Sigmoid colon (tissue), 7 donors: ENCODE measurements around the gene ETF1. TPM values are rescaled to one million over a fixed set of nuclear protein-coding genes. Genes with fewer than 3 reads are reported as not detected.

Source experiments
- DNase-seq: peaks from one replicate; pipeline ENCODE4 v3.0.0-alpha.2; 2019
- H3K27ac ChIP-seq, 4 donors: fragments of 200-600 bp; sonication (generic); one replicate each; pipeline ENCODE4 v1.5.1; 2016 to 2019; ENCODE audit warnings: mild to moderate bottlenecking in 1 of 4
- H3K27me3 ChIP-seq, 3 donors: fragments of 200-600 bp; sonication (generic); one replicate each; pipeline ENCODE4 v1.5.1; 2019; ENCODE audit warnings: mild to moderate bottlenecking in 1 of 3
- H3K36me3 ChIP-seq, 4 donors: fragments of 200-600 bp; sonication (generic); one replicate each; pipeline ENCODE4 v1.5.1; 2016 to 2019
- H3K4me1 ChIP-seq, 4 donors: fragments of 200-600 bp; sonication (generic); one replicate each; pipeline ENCODE4 v1.5.1; 2017 to 2019
- H3K4me3 ChIP-seq, 4 donors: fragments of 200-600 bp; sonication (generic); one replicate each; pipeline ENCODE4 v1.5.1; 2017 to 2019; ENCODE audit warnings: mild to moderate bottlenecking in 2 of 4, moderate library complexity in 1 of 4
- H3K9me3 ChIP-seq, 4 donors: fragments of 200-600 bp in 3 of 4; sonication (generic) in 3 of 4; one replicate each; pipeline versions ENCODE4 v1.5.1 to v1.6.1; 2013 to 2019
- EP300 ChIP-seq, 4 donors: sonication (generic); formaldehyde crosslinking; IDR thresholded peaks; one replicate each; pipeline ENCODE4 v1.6.1; 2017; ENCODE audit warnings: antibody characterized with exemption in 4 of 4
- POLR2A ChIP-seq, 2 donors: fragments of 450-650 bp; IDR thresholded peaks; one replicate each; pipeline ENCODE4 v1.6.1; 2016; ENCODE audit warnings: antibody characterized with exemption in 2 of 2, mild to moderate bottlenecking in 2 of 2, moderate library complexity in 2 of 2
- POLR2AphosphoS5 ChIP-seq, 4 donors: sonication (generic); formaldehyde crosslinking; IDR thresholded peaks; one replicate each; pipeline ENCODE4 v1.6.1; 2017; ENCODE audit warnings: antibody characterized with exemption in 4 of 4
- WGBS, 2 donors: extraction: QIAGEN DNeasy Blood & Tissue Kit; methylation state at CpG; one replicate each; pipeline ENCODE4 v1.1.7; 2013; 5-methylcytosine and 5-hydroxymethylcytosine counted together
- intact Hi-C: fragments of 100-400 bp; cut with DNase I; formaldehyde crosslinking; loops from one replicate; pipeline ENCODE4 v1.15.1; 2023
- polyA plus RNA-seq, 3 donors: library from polyadenylated mRNA; stranded (reverse); fragments of 200-250 nt; gene quantifications; one replicate each; pipeline ENCODE4 v1.2.3, GENCODE V29; 2013
- total RNA-seq, 4 donors: library from RNA; depleted of rRNA; stranded (reverse); fragments of >200 nt; gene quantifications; one replicate each; pipeline ENCODE4 v1.1.0, GENCODE V29; 2016
- TF ChIP-seq, protein P1 (sequence below), 4 experiments: fragments of 450-650 bp in 3 of 4; fragments of 200-600 bp in 1 of 4; IDR thresholded peaks; one replicate each; pipeline ENCODE4 v1.5.1; 2016 to 2019; ENCODE audit warnings: antibody characterized with exemption in 4 of 4, mild to moderate bottlenecking in 3 of 4, moderate library complexity in 2 of 4
- donor health status: healthy with polysubstance abuse.
- donor health status: Bipolar disorder and iron deficiency.
- donor health status: healthy.

The ETF1 gene
- total and polyA plus RNA-seq, 7 donors: 49.9 to 117 (median 67.0) TPM

DNA sequence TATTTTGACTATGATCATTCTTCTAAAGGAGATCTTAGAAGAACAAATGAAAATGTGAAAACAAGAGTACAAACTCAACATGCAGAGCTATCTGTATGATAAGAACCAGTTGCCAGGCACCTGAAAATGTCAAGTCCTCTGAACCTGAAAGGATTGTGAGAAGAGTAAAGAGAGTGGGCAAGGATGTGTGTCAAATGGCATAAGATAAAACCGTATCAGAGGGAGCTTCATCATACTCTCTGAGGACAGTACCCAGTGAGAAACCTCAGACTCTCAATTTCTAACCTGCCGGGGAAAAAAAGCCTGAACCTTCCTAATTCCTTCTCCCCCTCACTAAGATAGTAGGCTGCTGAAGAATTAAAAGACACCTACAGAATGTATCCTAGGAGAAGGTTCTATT is 6.8 kb downstream of the ETF1 start:
- no peak overlapping the region for H3K27ac ChIP-seq
- H3K9me3 ChIP-seq: no peaks in the 10 kb centered on the region

DNA sequence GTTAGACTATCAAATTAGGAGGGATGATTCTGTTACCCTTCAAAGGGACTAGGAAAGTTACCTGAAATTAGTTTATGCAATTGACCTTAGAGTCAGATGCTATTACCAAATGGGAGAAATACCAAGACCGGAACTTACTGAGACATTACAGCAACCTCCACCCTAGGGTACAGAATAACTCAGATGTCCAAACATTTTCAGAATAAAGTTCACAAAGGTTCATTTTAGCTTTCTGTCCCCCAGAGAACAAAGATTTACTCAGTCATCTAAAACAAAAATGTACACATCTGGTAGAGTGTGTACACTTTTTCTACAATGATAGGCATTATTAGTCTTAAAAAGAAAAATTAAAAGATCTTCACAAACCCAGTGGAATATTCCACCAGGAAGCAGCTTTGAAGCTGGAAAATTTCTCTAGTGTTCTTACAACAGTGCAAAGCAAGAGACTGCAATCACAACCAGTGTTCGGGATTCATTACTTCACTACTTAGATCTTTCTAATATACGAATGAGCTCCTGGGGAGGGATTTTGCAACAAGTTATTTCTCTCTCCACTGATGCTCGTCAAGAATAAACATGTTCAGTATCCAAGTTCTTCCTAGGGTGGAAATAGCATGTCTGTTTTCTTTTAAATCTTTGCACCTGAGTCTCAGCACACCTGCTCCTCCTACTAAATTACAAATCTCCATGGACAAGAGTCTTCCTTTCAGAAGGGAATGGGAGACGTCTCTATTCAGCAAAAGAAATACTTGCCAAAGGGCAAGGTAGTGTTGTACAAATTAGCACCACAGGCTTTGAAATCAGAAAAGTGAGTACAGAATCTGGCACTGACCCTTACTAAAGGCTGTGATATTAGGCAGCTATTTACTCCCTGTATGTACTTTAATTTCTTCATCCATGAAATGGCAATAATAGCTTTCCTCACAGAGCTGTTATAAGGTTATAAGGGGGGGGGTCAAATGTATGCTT is 8.8 kb downstream of the ETF1 start:
- Histone ChIP-seq H3K27ac (no peak overlapping the region), H3K4me3 (no peak overlapping the region), H3K27me3 (no peaks in the 10 kb centered on the region), H3K9me3 (no peaks in the 10 kb centered on the region), H3K36me3 (peaks cover 0 to 2% (median 0%) of the 10 kb centered on the region in 4 donors), H3K4me1 (peaks cover 0 to 37% (median 13%) of the 10 kb centered on the region in 4 donors)
- intact Hi-C loops: no loop called here
- DNase-seq: no peak
- WGBS, 2 donors: 90% methylated on average over 5 of the region's 5 CpGs
- TF ChIP-seq, protein P1, sequence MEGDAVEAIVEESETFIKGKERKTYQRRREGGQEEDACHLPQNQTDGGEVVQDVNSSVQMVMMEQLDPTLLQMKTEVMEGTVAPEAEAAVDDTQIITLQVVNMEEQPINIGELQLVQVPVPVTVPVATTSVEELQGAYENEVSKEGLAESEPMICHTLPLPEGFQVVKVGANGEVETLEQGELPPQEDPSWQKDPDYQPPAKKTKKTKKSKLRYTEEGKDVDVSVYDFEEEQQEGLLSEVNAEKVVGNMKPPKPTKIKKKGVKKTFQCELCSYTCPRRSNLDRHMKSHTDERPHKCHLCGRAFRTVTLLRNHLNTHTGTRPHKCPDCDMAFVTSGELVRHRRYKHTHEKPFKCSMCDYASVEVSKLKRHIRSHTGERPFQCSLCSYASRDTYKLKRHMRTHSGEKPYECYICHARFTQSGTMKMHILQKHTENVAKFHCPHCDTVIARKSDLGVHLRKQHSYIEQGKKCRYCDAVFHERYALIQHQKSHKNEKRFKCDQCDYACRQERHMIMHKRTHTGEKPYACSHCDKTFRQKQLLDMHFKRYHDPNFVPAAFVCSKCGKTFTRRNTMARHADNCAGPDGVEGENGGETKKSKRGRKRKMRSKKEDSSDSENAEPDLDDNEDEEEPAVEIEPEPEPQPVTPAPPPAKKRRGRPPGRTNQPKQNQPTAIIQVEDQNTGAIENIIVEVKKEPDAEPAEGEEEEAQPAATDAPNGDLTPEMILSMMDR (IDR thresholded peaks at IDR 0.05): no peak
- no peak for TF ChIP-seq EP300 (IDR thresholded peaks at IDR 0.05)

More for the DNA sequence above, 6.8 kb downstream of the ETF1 start:
- no peak for TF ChIP-seq POLR2A (IDR thresholded peaks at IDR 0.05)
- peaks cover 0 to 48% (median 25%) of the 10 kb centered on the region in 4 donors for H3K4me1 ChIP-seq
- no peak overlapping the region for H3K4me3 ChIP-seq
- no peak for DNase-seq
- WGBS, 2 donors: 58 to 84% methylated on average over 2 of the region's 2 CpGs
- H3K27me3 ChIP-seq: no peaks in the 10 kb centered on the region
- no peaks in the 10 kb centered on the region for H3K36me3 ChIP-seq
- intact Hi-C loops: no loop called here

DNA sequence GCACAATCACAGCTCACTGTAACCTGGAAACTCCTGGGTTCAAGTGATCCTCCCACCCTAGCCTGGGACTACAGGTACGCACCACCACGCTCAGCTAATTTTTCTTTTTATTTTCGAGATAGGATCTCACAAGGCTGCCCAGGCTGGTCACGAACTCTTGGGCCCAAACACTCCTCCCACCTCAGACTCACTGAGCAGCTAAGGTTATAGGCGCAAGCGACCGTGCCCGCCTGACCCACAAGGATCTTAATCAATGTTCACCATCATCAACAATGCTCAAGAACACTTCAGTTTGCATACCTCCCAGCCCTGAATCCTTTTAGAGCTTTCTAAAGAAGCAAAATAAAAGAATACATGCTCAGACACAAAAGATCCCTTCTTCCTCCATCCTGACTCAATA is 13.2 kb downstream of the ETF1 start:
- Histone ChIP-seq H3K9me3 (no peaks in the 10 kb centered on the region), H3K4me1 (peaks cover 0 to 17% (median 7%) of the 10 kb centered on the region in 4 donors), H3K27ac (no peak overlapping the region), H3K36me3 (peaks cover 0 to 7% (median 0%) of the 10 kb centered on the region in 4 donors), H3K4me3 (no peak overlapping the region), H3K27me3 (no peaks in the 10 kb centered on the region)
- intact Hi-C loops: no loop called here
- TF ChIP-seq, protein P1 (IDR thresholded peaks at IDR 0.05): no peak
- TF ChIP-seq POLR2A (IDR thresholded peaks at IDR 0.05) (no peak), EP300 (IDR thresholded peaks at IDR 0.05) (no peak), POLR2AphosphoS5 (IDR thresholded peaks at IDR 0.05) (no peak)
- no peak for DNase-seq
- 94 to 96% methylated on average over 8 of the region's 8 CpGs for WGBS, 2 donors

DNA sequence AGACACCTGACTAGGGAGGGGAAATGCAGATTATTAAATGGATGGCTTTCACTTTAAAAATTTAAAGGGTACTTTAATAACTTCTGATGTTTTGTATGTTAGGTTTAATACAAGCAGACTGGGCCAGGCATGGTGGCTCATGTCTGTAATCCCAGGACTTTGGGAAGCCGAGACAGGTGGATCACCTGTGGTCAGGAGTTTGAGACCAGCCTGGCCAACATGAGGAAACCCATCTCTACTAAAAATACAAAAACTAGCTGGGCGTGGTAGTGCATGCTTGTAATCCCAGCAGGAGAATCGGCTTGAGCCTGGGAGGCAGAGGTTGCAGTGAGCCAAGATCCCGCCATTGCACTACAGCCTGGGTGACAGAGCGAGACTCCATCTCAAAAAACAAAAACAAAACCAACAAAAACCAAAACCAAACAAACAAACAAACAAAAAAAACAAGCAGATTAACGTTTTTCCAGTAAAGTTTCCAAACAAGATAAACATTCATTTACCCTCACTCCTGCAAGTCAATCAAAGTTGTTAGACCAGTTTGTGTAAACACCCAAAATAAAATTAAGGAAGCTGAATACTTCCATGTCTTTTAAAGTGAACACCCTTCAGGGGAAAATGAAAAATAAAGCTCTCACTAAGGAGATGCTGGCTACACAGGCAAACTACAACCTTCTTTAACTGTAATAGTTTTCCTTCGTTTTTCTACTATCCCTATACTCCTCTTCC is 14.1 kb downstream of the ETF1 start:
- Histone ChIP-seq H3K27ac (no peak overlapping the region), H3K36me3 (peaks cover 0 to 7% (median 0%) of the 10 kb centered on the region in 4 donors), H3K27me3 (no peaks in the 10 kb centered on the region), H3K9me3 (no peaks in the 10 kb centered on the region), H3K4me3 (no peak overlapping the region), H3K4me1 (peaks cover 0 to 9% (median 7%) of the 10 kb centered on the region in 4 donors)
- DNase-seq: no peak
- no peak for TF ChIP-seq EP300 (IDR thresholded peaks at IDR 0.05)
- no peak for TF ChIP-seq POLR2A (IDR thresholded peaks at IDR 0.05)
- TF ChIP-seq, protein P1 (IDR thresholded peaks at IDR 0.05): no peak
- no peak for TF ChIP-seq POLR2AphosphoS5 (IDR thresholded peaks at IDR 0.05)
- WGBS, 2 donors: 62 to 83% methylated on average over 7 of the region's 7 CpGs
- intact Hi-C loops: no loop called here

DNA sequence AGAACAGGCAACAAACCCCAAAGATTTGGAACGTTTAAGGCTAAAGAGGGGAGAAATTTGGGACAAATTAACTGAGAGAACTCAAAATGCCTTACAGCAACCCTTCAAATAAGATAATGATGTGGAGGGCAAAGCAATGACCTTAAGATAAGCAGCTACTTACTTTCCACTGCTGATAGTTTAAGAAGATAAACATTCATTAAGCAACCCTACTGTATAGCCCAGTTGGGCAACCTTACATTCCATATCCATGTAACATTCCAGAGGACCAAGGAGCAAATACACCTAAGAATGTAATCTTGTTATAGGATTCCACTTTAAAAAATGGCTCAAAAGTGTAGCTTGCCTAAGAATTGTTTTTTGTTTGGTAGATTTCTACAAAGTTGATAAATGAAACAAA is 14.8 kb downstream of the ETF1 start:
- H3K27ac ChIP-seq: no peak overlapping the region
- TF ChIP-seq, protein P1 (IDR thresholded peaks at IDR 0.05): no peak
- TF ChIP-seq POLR2A (IDR thresholded peaks at IDR 0.05) (no peak), POLR2AphosphoS5 (IDR thresholded peaks at IDR 0.05) (no peak), EP300 (IDR thresholded peaks at IDR 0.05) (no peak)
- H3K27me3 ChIP-seq: no peaks in the 10 kb centered on the region
- H3K4me1 ChIP-seq: peaks cover 0 to 9% (median 6%) of the 10 kb centered on the region in 4 donors
- no peak for DNase-seq
- H3K9me3 ChIP-seq: no peaks in the 10 kb centered on the region
- peaks cover 0 to 7% (median 0%) of the 10 kb centered on the region in 4 donors for H3K36me3 ChIP-seq
- intact Hi-C loops: no loop called here
- WGBS, 2 donors: 73 to 77% methylated on average over 1 of the region's 1 CpG
- H3K4me3 ChIP-seq: no peak overlapping the region
